Neural progenitor cell (in vitro differentiated cells): ENCODE data around the gene EPHA3.

Source experiments
- EZH2 ChIP-seq: fragments of 200-600 bp; sonication (generic); IDR thresholded peaks from 2 replicates; pipeline ENCODE4 v1.6.1; 2017; ENCODE audit warnings: antibody characterized with exemption, mild to moderate bottlenecking, moderate library complexity
- EZH2phosphoT487 ChIP-seq: fragments of 200-600 bp; sonication (generic); IDR thresholded peaks from 2 replicates; pipeline ENCODE4 v1.6.1; 2017; ENCODE audit warnings: antibody characterized with exemption
- TF ChIP-seq, protein P1 (sequence below): fragments of 200-600 bp; sonication (generic); IDR thresholded peaks from 2 replicates; pipeline ENCODE4 v1.5.1; 2017; ENCODE audit warnings: antibody characterized with exemption, mild to moderate bottlenecking

DNA sequence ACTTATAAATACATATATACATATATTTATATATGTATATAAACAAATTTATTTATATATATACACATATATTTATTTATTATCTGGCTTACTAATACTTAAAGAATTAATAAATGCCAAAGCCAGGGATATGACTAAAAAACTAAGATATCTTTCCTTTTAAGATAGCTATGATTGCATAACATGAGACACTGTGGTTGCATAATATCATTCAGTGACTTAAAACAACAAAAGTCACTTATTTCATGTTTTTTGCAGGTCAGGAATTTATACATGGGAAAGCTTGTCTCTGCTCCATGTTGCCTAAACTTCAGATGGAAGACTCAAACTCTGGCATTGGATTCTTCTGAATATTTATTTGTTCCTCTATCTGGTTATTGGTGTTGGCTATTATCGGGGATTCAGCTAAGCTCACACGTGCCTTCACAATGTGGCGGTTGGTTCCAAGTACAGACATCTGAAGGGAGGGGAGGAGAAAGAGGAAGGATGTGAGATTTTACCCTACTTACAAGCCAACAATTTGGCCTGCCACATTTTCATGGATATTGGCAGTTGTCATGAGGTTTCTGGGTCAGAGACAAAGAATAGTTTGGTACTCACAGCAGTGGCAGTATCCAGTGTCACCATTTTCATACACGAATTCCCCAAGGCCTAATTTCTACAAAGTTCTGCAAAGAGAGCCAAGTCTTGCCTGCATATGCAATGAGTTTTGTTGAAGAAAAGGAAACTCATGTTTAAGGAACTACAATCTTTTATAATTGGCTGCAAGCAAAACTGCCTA, 381.6 kb downstream of the EPHA3 start:
- TF ChIP-seq, protein P1, sequence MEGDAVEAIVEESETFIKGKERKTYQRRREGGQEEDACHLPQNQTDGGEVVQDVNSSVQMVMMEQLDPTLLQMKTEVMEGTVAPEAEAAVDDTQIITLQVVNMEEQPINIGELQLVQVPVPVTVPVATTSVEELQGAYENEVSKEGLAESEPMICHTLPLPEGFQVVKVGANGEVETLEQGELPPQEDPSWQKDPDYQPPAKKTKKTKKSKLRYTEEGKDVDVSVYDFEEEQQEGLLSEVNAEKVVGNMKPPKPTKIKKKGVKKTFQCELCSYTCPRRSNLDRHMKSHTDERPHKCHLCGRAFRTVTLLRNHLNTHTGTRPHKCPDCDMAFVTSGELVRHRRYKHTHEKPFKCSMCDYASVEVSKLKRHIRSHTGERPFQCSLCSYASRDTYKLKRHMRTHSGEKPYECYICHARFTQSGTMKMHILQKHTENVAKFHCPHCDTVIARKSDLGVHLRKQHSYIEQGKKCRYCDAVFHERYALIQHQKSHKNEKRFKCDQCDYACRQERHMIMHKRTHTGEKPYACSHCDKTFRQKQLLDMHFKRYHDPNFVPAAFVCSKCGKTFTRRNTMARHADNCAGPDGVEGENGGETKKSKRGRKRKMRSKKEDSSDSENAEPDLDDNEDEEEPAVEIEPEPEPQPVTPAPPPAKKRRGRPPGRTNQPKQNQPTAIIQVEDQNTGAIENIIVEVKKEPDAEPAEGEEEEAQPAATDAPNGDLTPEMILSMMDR = no peak
- no peak for TF ChIP-seq EZH2
- no peak for TF ChIP-seq EZH2phosphoT487
